Upper lobe of left lung (tissue), 6 donors: ENCODE results near the gene PPP1R8. TPM values are rescaled to one million over a fixed set of nuclear protein-coding genes. Genes with fewer than 3 reads are reported as not detected.

ENCODE experiments used
- ATAC-seq, 2 donors: fragments of 200-7000 bp; cut with Tn5 transposase; one replicate each; pipeline ENCODE4 v1.9.1; 2022; ENCODE audit warnings: mild to moderate bottlenecking in 2 of 2, moderate library complexity in 2 of 2; ENCODE audit not compliant: low FRiP score in 2 of 2
- DNase-seq, 2 donors: peaks; one replicate each; pipeline ENCODE4 v3.0.0-alpha.2; 2019 to 2020
- H3K27ac ChIP-seq, 4 donors: fragments of 200-600 bp; sonication (generic); one replicate each; pipeline ENCODE4 v1.5.1; 2016 to 2019
- H3K27me3 ChIP-seq, 4 donors: fragments of 200-600 bp; sonication (generic); one replicate each; pipeline ENCODE4 v1.5.1; 2017 to 2019
- H3K36me3 ChIP-seq, 4 donors: fragments of 200-600 bp; sonication (generic); one replicate each; pipeline ENCODE4 v1.5.1; 2016 to 2019
- H3K4me1 ChIP-seq, 4 donors: fragments of 200-600 bp; sonication (generic); one replicate each; pipeline ENCODE4 v1.5.1; 2018 to 2019
- H3K4me3 ChIP-seq, 4 donors: fragments of 200-600 bp; sonication (generic); one replicate each; pipeline ENCODE4 v1.5.1; 2017 to 2019; ENCODE audit warnings: mild to moderate bottlenecking in 2 of 4, moderate library complexity in 1 of 4
- H3K9me3 ChIP-seq, 4 donors: fragments of 200-600 bp; sonication (generic); one replicate each; pipeline ENCODE4 v1.5.1; 2018 to 2019
- EP300 ChIP-seq, 4 donors: sonication (generic); formaldehyde crosslinking; IDR thresholded peaks; one replicate each; pipeline ENCODE4 v1.5.1; 2017; ENCODE audit warnings: antibody characterized with exemption in 4 of 4, control low read depth in 2 of 4
- POLR2A ChIP-seq, 4 donors: fragments of 450-650 bp; IDR thresholded peaks; one replicate each; pipeline ENCODE4 v1.5.1; 2016 to 2017; ENCODE audit warnings: antibody characterized with exemption in 4 of 4, mild to moderate bottlenecking in 2 of 4
- POLR2AphosphoS5 ChIP-seq, 2 donors: sonication (generic); formaldehyde crosslinking; IDR thresholded peaks; one replicate each; pipeline ENCODE4 v1.5.1; 2017; ENCODE audit warnings: antibody characterized with exemption in 2 of 2
- WGBS, 2 donors: methylation state at CpG; one replicate each; pipeline ENCODE4 v1.1.5; 2017 to 2018; 5-methylcytosine and 5-hydroxymethylcytosine counted together
- small RNA-seq, 4 donors: library from RNA; depleted of rRNA; stranded (forward); fragments of <200 nt; gene quantifications; one replicate each; pipeline ENCODE3, GENCODE V24; 2016
- total RNA-seq, 6 donors: library from RNA; depleted of rRNA in 4 of 6; stranded (reverse); fragments of >200 nt in 4 of 6; gene quantifications; one replicate each; pipeline versions ENCODE4 v1.1.0 to v1.2.1, GENCODE V29; 2016 to 2021
- TF ChIP-seq, protein P1 (sequence below), 6 experiments: fragments of 450-650 bp in 4 of 6; fragments of 200-600 bp in 2 of 6; sonication (generic) in 2 of 6; IDR thresholded peaks; one replicate each; pipeline ENCODE4 v1.5.1; 2016 to 2019; ENCODE audit warnings: antibody characterized with exemption in 6 of 6
- donor health status: DM: no; HTN: no; CAD: no; lungs with moderate emphysema.
- donor health status: DM: no; HTN: yes; CAD: no; lungs with severe emphysema.

PPP1R8 gene
- total RNA-seq, 6 donors from 2014 or later = 12.7 to 36.0 (median 29.9) TPM

DNA sequence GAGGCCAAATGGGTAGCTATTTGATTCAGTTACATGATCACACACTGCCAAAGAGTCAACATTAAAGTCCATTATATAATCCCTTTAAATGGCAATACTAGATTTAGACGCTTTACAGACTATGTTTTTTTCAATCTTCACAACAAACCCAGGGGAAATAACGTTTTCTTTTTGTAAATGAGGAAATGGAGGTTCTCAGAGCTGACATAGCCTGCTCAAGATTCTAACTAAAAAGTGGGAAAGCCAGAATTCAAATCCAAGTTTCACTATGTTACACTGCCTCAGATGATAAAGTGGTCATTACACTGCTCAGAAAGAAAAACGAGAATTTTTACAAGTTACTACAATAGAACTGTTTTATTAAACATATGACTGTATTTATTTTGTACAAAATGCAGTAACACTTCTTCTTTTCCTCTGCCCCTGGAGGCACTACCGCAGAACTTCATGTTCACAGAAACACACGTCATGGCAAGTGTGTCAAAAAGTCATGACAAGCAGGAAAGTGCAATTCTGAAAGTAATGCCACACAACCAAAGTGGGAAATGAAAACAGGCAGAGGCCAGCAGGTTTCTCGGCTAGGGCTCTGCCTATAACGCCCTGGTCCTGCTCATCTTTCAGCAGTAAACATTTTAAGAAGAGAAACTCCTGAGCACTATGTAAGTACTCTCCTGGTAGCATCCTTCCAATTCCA is 60.8 kb downstream of the PPP1R8 start:
- Histone ChIP-seq H3K27me3 (no peaks in the 10 kb centered on the region), H3K9me3 (no peaks in the 10 kb centered on the region), H3K27ac (peak overlapping the region; percentile 72 to 89 (median 82)), H3K4me1 (peaks cover 0 to 38% (median 15%) of the 10 kb centered on the region in 4 donors), H3K4me3 (no peak overlapping the region), H3K36me3 (peaks cover 35 to 77% (median 59%) of the 10 kb centered on the region in 4 donors)
- ATAC-seq = peak in 1 of 2 donors; percentile 75
- 51 to 68% methylated on average over 7 of the region's 7 CpGs for WGBS, 2 donors
- DNase-seq = peak in 1 of 2 donors; percentile 63
- TF ChIP-seq POLR2AphosphoS5 (IDR thresholded peaks at IDR 0.05) = peak; percentile 54 to 81
- TF ChIP-seq POLR2A (IDR thresholded peaks at IDR 0.05) = peak in 1 of 4 donors; percentile 56
- TF ChIP-seq, protein P1, sequence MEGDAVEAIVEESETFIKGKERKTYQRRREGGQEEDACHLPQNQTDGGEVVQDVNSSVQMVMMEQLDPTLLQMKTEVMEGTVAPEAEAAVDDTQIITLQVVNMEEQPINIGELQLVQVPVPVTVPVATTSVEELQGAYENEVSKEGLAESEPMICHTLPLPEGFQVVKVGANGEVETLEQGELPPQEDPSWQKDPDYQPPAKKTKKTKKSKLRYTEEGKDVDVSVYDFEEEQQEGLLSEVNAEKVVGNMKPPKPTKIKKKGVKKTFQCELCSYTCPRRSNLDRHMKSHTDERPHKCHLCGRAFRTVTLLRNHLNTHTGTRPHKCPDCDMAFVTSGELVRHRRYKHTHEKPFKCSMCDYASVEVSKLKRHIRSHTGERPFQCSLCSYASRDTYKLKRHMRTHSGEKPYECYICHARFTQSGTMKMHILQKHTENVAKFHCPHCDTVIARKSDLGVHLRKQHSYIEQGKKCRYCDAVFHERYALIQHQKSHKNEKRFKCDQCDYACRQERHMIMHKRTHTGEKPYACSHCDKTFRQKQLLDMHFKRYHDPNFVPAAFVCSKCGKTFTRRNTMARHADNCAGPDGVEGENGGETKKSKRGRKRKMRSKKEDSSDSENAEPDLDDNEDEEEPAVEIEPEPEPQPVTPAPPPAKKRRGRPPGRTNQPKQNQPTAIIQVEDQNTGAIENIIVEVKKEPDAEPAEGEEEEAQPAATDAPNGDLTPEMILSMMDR (IDR thresholded peaks at IDR 0.05) = peak in 3 of 6 experiments; percentile 21 to 32 (median 25)
- TF ChIP-seq EP300 (IDR thresholded peaks at IDR 0.05) = peak in 3 of 4 donors; percentile 73 to 88 (median 84)

DNA sequence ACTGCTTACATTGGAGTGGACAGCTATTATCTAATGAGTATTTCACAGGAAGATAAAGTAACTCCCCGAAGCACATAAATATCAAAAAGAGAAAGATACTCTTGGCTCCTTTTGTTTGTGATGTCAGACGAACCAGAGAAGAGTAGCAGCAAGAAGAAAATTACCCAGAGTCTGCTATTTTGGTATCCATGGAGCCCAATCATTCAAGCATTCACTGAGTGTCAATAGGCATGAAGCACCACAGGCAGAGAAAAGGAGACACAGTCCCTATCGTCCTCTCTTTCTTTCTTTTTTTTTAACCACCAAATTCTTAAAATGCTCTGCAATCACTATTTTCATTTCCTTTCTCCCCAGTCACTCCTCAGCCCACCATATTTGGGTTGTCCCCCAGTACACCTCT is 63.9 kb downstream of the PPP1R8 start:
- 79 to 86% methylated on average over 3 of the region's 3 CpGs for WGBS, 2 donors

More for the DNA sequence above, 63.9 kb downstream of the PPP1R8 start:
- Histone ChIP-seq H3K27me3 (no peaks in the 10 kb centered on the region), H3K4me1 (peaks cover 0 to 21% (median 4%) of the 10 kb centered on the region in 4 donors), H3K4me3 (no peak overlapping the region), H3K36me3 (peaks cover 40 to 91% (median 61%) of the 10 kb centered on the region in 4 donors), H3K27ac (no peak overlapping the region), H3K9me3 (no peaks in the 10 kb centered on the region)
- DNase-seq (no peak), ATAC-seq (no peak)
- TF ChIP-seq POLR2AphosphoS5 (IDR thresholded peaks at IDR 0.05) (no peak), POLR2A (IDR thresholded peaks at IDR 0.05) (no peak), EP300 (IDR thresholded peaks at IDR 0.05) (no peak)
- TF ChIP-seq, protein P1 (IDR thresholded peaks at IDR 0.05) = no peak

Small RNAs within 50 kb of the gene (small RNA-seq; reads per million reads assigned to genes)
- 0 reads per million in 4 donors for gene RNU6-1245P
- 9.3 to 22.3 (median 12.2) reads per million in 4 donors for gene SCARNA1

Other genes with a start within 250 kb of the PPP1R8 start
- 10 to 100 TPM; 10.8 to 43.4 (median 26.2) TPM for gene AHDC1, start 226.6 kb upstream of the PPP1R8 start, total RNA-seq
- 100 to 1,000 TPM in 5 of 6 donors, 10 to 100 TPM in 1; 59.8 to 234 (median 150) TPM for gene FGR, start 195.6 kb upstream of the PPP1R8 start, total RNA-seq
- 100 to 1,000 TPM in 5 of 6 donors, 10 to 100 TPM in 1; 43.0 to 436 (median 277) TPM for gene IFI6, start 158.6 kb upstream of the PPP1R8 start, total RNA-seq
- gene FAM76A, start 104.8 kb upstream of the PPP1R8 start, total RNA-seq = 10 to 100 TPM; 10.9 to 50.3 (median 21.2) TPM
- gene STX12, start 57.6 kb upstream of the PPP1R8 start, total RNA-seq = 100 to 1,000 TPM in 2 of 6 donors, 10 to 100 TPM in 4; 47.1 to 107 (median 88.2) TPM
- 100 to 1,000 TPM in 5 of 6 donors, 10 to 100 TPM in 1; 59.5 to 216 (median 130) TPM for gene THEMIS2, start 41.8 kb downstream of the PPP1R8 start, total RNA-seq
- 10 to 100 TPM in 5 of 6 donors, 1 to 10 TPM in 1; 9.7 to 28.4 (median 19.0) TPM for gene RPA2, start 83.8 kb downstream of the PPP1R8 start, total RNA-seq
- 10 to 100 TPM in 5 of 6 donors, 1 to 10 TPM in 1; 7.3 to 57.1 (median 27.2) TPM for gene SMPDL3B, start 104.2 kb downstream of the PPP1R8 start, total RNA-seq
- gene XKR8, start 129.2 kb downstream of the PPP1R8 start, total RNA-seq = 10 to 100 TPM in 2 of 6 donors, 1 to 10 TPM in 4; 3.1 to 13.5 (median 8.6) TPM